Measurements from ENCODE around the gene NCCRP1. TPM values are rescaled to one million over a fixed set of nuclear protein-coding genes. Genes with fewer than 3 reads are reported as not detected.

The NCCRP1 gene
- total and polyA plus RNA-seq, 10 of the 15 experiments (the other 5 are each of a cell fraction or from before 2014, with no cell fraction given), result not detected

DNA sequence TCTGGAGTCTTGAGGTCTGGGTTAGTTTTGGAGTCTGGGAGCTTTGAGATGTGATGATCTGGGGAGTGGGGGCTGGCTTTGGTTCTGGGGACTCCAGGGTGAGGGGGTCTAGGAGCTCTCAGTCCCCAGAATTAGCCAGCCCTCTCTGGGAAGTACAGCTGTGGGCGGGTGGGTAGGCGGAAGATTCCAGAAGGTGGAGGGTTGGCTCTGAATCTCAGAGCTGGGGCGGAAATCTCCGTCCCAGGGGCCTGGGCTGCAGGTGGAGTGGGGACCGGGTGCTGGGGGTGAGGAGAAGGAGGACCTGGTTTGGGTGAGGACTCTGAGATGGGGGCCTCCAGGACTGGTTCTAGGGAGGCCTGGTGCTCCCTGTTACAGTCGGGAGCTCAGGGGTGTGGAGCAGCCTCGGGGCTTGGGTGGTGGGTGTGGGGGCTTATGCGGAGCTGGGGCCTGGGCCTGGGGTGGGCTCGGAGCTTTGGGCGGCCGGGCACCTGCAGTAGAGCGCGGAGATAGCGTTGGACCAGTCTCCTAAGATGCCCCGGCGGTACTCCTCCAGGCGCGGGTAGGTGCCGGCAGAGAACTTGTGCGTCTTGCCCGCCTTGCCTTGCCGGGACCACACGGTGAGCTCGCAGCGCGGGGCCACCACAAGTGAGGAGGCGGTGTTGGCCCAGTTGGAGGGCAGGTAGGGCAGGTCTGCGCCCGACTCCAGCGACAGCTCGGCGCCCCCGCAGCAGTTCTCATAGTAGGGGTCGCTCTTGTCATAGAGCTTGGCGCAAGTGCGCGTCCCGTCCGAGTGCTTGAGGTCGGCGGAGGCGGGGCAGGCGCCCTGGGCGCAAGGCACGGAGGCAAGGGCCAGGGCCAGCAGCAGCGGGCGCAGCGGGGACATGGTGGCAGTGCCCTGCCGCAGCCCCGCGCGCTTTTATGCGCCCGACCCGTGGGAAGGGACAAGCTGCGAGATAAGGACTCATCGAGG lies 6.9 kb downstream of the NCCRP1 start, which contains the start of gene SYCN (continued):
- TF ChIP-seq MLLT1 (IDR thresholded peaks at IDR 0.05), result no peak
- TF ChIP-seq TAF1 (IDR thresholded peaks at IDR 0.05; ENCODE audit: borderline replicate concordance, low read depth, low read length), result no peak
- no peak for TF ChIP-seq KAT2A (conservative IDR thresholded peaks at IDR 0.05; ENCODE audit: control insufficient read depth, low read depth, low read length)
- no peak for TF ChIP-seq MXI1 (IDR thresholded peaks at IDR 0.05; ENCODE audit: low read depth, low read length)
- TF ChIP-seq IRF5 (IDR thresholded peaks at IDR 0.05; ENCODE audit: borderline replicate concordance), result no peak
- TF ChIP-seq, protein P1, sequence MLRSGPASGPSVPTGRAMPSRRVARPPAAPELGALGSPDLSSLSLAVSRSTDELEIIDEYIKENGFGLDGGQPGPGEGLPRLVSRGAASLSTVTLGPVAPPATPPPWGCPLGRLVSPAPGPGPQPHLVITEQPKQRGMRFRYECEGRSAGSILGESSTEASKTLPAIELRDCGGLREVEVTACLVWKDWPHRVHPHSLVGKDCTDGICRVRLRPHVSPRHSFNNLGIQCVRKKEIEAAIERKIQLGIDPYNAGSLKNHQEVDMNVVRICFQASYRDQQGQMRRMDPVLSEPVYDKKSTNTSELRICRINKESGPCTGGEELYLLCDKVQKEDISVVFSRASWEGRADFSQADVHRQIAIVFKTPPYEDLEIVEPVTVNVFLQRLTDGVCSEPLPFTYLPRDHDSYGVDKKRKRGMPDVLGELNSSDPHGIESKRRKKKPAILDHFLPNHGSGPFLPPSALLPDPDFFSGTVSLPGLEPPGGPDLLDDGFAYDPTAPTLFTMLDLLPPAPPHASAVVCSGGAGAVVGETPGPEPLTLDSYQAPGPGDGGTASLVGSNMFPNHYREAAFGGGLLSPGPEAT (IDR thresholded peaks at IDR 0.05; ENCODE audit: low read depth), result no peak

GRCh38 chr19:39205449-39205764 lies 8.6 kb downstream of the NCCRP1 start:
- SMC1A ChIA-PET (ENCODE audit: uncharacterized antibody, unreplicated experiment), result no interaction called here
- Histone ChIP-seq H3K27ac (ENCODE audit: control insufficient read depth, insufficient read depth) (no peak overlapping the region), H2AFZ (ENCODE audit: control insufficient read depth, low read depth, low read length) (no peak overlapping the region), H3K4me1 (ENCODE audit: control insufficient read depth, insufficient read depth, low read length) (no peaks in the 10 kb centered on the region), H3K4me3 (no peak overlapping the region), H3K9me3 (replicated peaks; ENCODE audit: control insufficient read depth, insufficient read depth, low read length) (no peaks in the 10 kb centered on the region), H3K9ac (ENCODE audit: control insufficient read depth, insufficient read depth, low read length) (no peak overlapping the region), H4K20me1 (ENCODE audit: control insufficient read depth, insufficient read depth) (no peaks in the 10 kb centered on the region), H3K27me3 (replicated peaks in 1 of 2; ENCODE audit: control insufficient read depth in 2 of 2, insufficient read depth in 2 of 2, low read length in 1 of 2) (peaks cover 0 to 3% of the 10 kb centered on the region in 2 experiments; a peak in 1 of 4 replicates), H3K4me2 (ENCODE audit: control insufficient read depth, insufficient read depth) (no peak overlapping the region), H3K79me2 (ENCODE audit: control insufficient read depth, insufficient read depth, low read length) (no peaks in the 10 kb centered on the region), H3K36me3 (ENCODE audit: control insufficient read depth in 2 of 2, insufficient read depth in 2 of 2, low read length in 1 of 2) (no peaks in the 10 kb centered on the region)
- no peak for FAIRE-seq
- intact Hi-C loops (cut with micrococcal nuclease; ENCODE audit: unreplicated experiment), result no loop called here
- 91% methylated on average over 3 of the region's 3 CpGs for WGBS (ENCODE audit: insufficient coverage, insufficient replicate concordance, low lambda C conversion rate, missing lambda C conversion rate)
- in situ Hi-C loops (cut with MboI), result no loop called here
- no peak for TF ChIP-seq YBX1 (IDR thresholded peaks at IDR 0.05)
- no TSS peak for BruUV-seq (replicated peaks)
- POLR2A ChIA-PET, result no interaction called here
- ATAC-seq, result no peak
- DNase-seq (ENCODE audit: low read depth, low spot score), result no peak
- CTCF ChIA-PET, result no interaction called here
- RAD21 ChIA-PET (ENCODE audit: unreplicated experiment), result no interaction called here

All from GM12878 (cell line).